Epithelial cell of proximal tubule (primary cell): ENCODE results near the gene ACBD7. TPM values are rescaled to one million over a fixed set of nuclear protein-coding genes. Genes with fewer than 3 reads are reported as not detected.

Experiments
- DNase-seq: peaks from one replicate; pipeline ENCODE4 v3.0.0-alpha.2; 2011; ENCODE audit warnings: low read depth
- H3K4me3 ChIP-seq: 2 replicates; pipeline ENCODE4 v1.5.1; 2011; ENCODE audit warnings: low read depth, mild to moderate bottlenecking, low read length
- CTCF ChIP-seq: conservative IDR thresholded peaks from 2 replicates; pipeline ENCODE4 v1.5.1; 2012; ENCODE audit warnings: low read depth, mild to moderate bottlenecking, low read length
- total RNA-seq: library from RNA; depleted of rRNA; stranded (reverse); fragments of >200 nt; gene quantifications from 2 replicates; pipeline ENCODE4 v1.2.3, GENCODE V29; 2015

Gene ACBD7
- total RNA-seq, 1 donor from 2014 or later, result 1.6 TPM

- no peak for TF ChIP-seq CTCF
- H3K4me3 ChIP-seq, result no peak overlapping the region
- no peak for DNase-seq
These were observed 16.2 kb downstream of the ACBD7 start for GRCh38 chr10:15072358-15072757.

GRCh38 chr10:15069230-15069629 is 19.3 kb downstream of the ACBD7 start:
- H3K4me3 ChIP-seq, result no peak overlapping the region
- TF ChIP-seq CTCF, result no peak
- DNase-seq, result no peak

GRCh38 chr10:15068802-15069201 is 19.8 kb downstream of the ACBD7 start:
- DNase-seq, result no peak
- H3K4me3 ChIP-seq, result no peak overlapping the region
- TF ChIP-seq CTCF, result no peak

GRCh38 chr10:15067154-15067553 is 21.4 kb downstream of the ACBD7 start:
- no peak for TF ChIP-seq CTCF
- H3K4me3 ChIP-seq, result no peak overlapping the region
- no peak for DNase-seq

GRCh38 chr10:15060638-15061037 is 27.9 kb downstream of the ACBD7 start:
- TF ChIP-seq CTCF, result no peak

GRCh38 chr10:15059914-15060313 is 28.7 kb downstream of the ACBD7 start:
- H3K4me3 ChIP-seq, result no peak overlapping the region
- TF ChIP-seq CTCF, result no peak
- no peak for DNase-seq

More at GRCh38 chr10:15060638-15061037, 27.9 kb downstream of the ACBD7 start:
- H3K4me3 ChIP-seq, result no peak overlapping the region
- DNase-seq, result no peak

- H3K4me3 ChIP-seq, result no peak overlapping the region
- TF ChIP-seq CTCF, result no peak
- DNase-seq, result no peak
These were observed 29.9 kb downstream of the ACBD7 start for GRCh38 chr10:15058689-15059088.
